ENCODE data around the gene CENPV. TPM values are rescaled to one million over a fixed set of nuclear protein-coding genes. Genes with fewer than 3 reads are reported as not detected.
A peak's percentile ranks its signal among the peaks of the same experiment; 100 is the strongest.
"Not testable (repeated sequence)": the region's sequence is repeated elsewhere in the genome, so short reads cannot be mapped to it uniquely, and the experiment has no call there.

CENPV gene
- polyA plus RNA-seq, 4 donors, result 115 to 185 (median 147) TPM

- peaks cover 0 to 64% (median 2%) of the 10 kb centered on the region in 3 donors for H3K36me3 ChIP-seq (ENCODE audit: control insufficient read depth in 3 of 3, insufficient read depth in 2 of 3, low read depth in 1 of 3, low read length in 3 of 3)
- WGBS, 3 donors, result 62 to 95% (median 83%) methylated on average over 3 of the region's 3 CpGs
- H3K4me3 ChIP-seq (ENCODE audit: low read depth in 1 of 3, low read length in 3 of 3), result no peak overlapping the region
- FAIRE-seq (no peak), DNase-seq (no peak)
- peaks cover 0 to 2% (median 0%) of the 10 kb centered on the region in 3 donors for H3K4me1 ChIP-seq (ENCODE audit: control insufficient read depth in 3 of 3, insufficient read depth in 2 of 3, low read depth in 1 of 3, low read length in 2 of 3)
- peaks cover 0 to 1% of the 10 kb centered on the region in 2 donors for H3K9me3 ChIP-seq (ENCODE audit: control insufficient read depth in 2 of 2, insufficient read depth in 1 of 2, low read depth in 1 of 2, low read length in 1 of 2)
- no peak overlapping the region for H3K27ac ChIP-seq (ENCODE audit: low read depth in 1 of 3, low read length in 2 of 3)
- H3K27me3 ChIP-seq (ENCODE audit: control insufficient read depth in 3 of 3, insufficient read depth in 3 of 3, low read length in 3 of 3), result no peaks in the 10 kb centered on the region
These were observed 33.3 kb downstream of the CENPV start for GRCh38 chr17:16319969-16320368.

GRCh38 chr17:16314859-16315258, 38.4 kb downstream of the CENPV start:
- FAIRE-seq (no peak), DNase-seq (no peak)
- Histone ChIP-seq H3K4me1 (ENCODE audit: control insufficient read depth in 3 of 3, insufficient read depth in 2 of 3, low read depth in 1 of 3, low read length in 2 of 3) (peaks cover 2 to 19% (median 9%) of the 10 kb centered on the region in 3 donors), H3K27me3 (ENCODE audit: control insufficient read depth in 3 of 3, insufficient read depth in 3 of 3, low read length in 3 of 3) (no peaks in the 10 kb centered on the region), H3K36me3 (ENCODE audit: control insufficient read depth in 3 of 3, insufficient read depth in 2 of 3, low read depth in 1 of 3, low read length in 3 of 3) (peaks cover 0 to 48% (median 4%) of the 10 kb centered on the region in 3 donors), H3K27ac (ENCODE audit: low read depth in 1 of 3, low read length in 2 of 3) (no peak overlapping the region), H3K9me3 (ENCODE audit: control insufficient read depth in 2 of 2, insufficient read depth in 1 of 2, low read depth in 1 of 2, low read length in 1 of 2) (peaks cover 0 to 1% of the 10 kb centered on the region in 2 donors), H3K4me3 (ENCODE audit: low read depth in 1 of 3, low read length in 3 of 3) (no peak overlapping the region)
- 94 to 98% (median 96%) methylated on average over 3 of the region's 3 CpGs for WGBS, 3 donors

GRCh38 chr17:16314189-16314588, 39.1 kb downstream of the CENPV start:
- DNase-seq (no peak), FAIRE-seq (no peak)
- peaks cover 2 to 19% (median 9%) of the 10 kb centered on the region in 3 donors for H3K4me1 ChIP-seq (ENCODE audit: control insufficient read depth in 3 of 3, insufficient read depth in 2 of 3, low read depth in 1 of 3, low read length in 2 of 3)
- no peak overlapping the region for H3K27ac ChIP-seq (ENCODE audit: low read depth in 1 of 3, low read length in 2 of 3)
- H3K4me3 ChIP-seq (ENCODE audit: low read depth in 1 of 3, low read length in 3 of 3), result no peak overlapping the region
- peaks cover 0 to 41% (median 4%) of the 10 kb centered on the region in 3 donors for H3K36me3 ChIP-seq (ENCODE audit: control insufficient read depth in 3 of 3, insufficient read depth in 2 of 3, low read depth in 1 of 3, low read length in 3 of 3)
- peaks cover 0 to 1% of the 10 kb centered on the region in 2 donors for H3K9me3 ChIP-seq (ENCODE audit: control insufficient read depth in 2 of 2, insufficient read depth in 1 of 2, low read depth in 1 of 2, low read length in 1 of 2)
- no peaks in the 10 kb centered on the region for H3K27me3 ChIP-seq (ENCODE audit: control insufficient read depth in 3 of 3, insufficient read depth in 3 of 3, low read length in 3 of 3)

- H3K4me1 ChIP-seq (ENCODE audit: control insufficient read depth in 3 of 3, insufficient read depth in 2 of 3, low read depth in 1 of 3, low read length in 2 of 3), result peaks cover 2 to 19% (median 9%) of the 10 kb centered on the region in 3 donors
- peak overlapping the region; percentile 13 to 73 (median 59) for H3K27ac ChIP-seq (ENCODE audit: low read depth in 1 of 3, low read length in 2 of 3)
- H3K27me3 ChIP-seq (ENCODE audit: control insufficient read depth in 3 of 3, insufficient read depth in 3 of 3, low read length in 3 of 3), result no peaks in the 10 kb centered on the region
- peaks cover 0 to 1% of the 10 kb centered on the region in 2 donors for H3K9me3 ChIP-seq (ENCODE audit: control insufficient read depth in 2 of 2, insufficient read depth in 1 of 2, low read depth in 1 of 2, low read length in 1 of 2)
- WGBS, 3 donors, result 18 to 58% (median 28%) methylated on average over 7 of the region's 7 CpGs
- peaks cover 0 to 39% (median 4%) of the 10 kb centered on the region in 3 donors for H3K36me3 ChIP-seq (ENCODE audit: control insufficient read depth in 3 of 3, insufficient read depth in 2 of 3, low read depth in 1 of 3, low read length in 3 of 3)
- DNase-seq, result peak; percentile 86 to 92
- no peak overlapping the region for H3K4me3 ChIP-seq (ENCODE audit: low read depth in 1 of 3, low read length in 3 of 3)
- FAIRE-seq, result no peak
These were observed 39.9 kb downstream of the CENPV start for GRCh38 chr17:16313139-16314090.

- Histone ChIP-seq H3K36me3 (ENCODE audit: control insufficient read depth in 3 of 3, insufficient read depth in 2 of 3, low read depth in 1 of 3, low read length in 3 of 3) (peaks cover 0 to 35% (median 4%) of the 10 kb centered on the region in 3 donors), H3K4me1 (ENCODE audit: control insufficient read depth in 3 of 3, insufficient read depth in 2 of 3, low read depth in 1 of 3, low read length in 2 of 3) (peaks cover 2 to 22% (median 12%) of the 10 kb centered on the region in 3 donors)
- DNase-seq; H3K27ac ChIP-seq (ENCODE audit: low read depth in 1 of 3, low read length in 2 of 3); H3K4me3 ChIP-seq (ENCODE audit: low read depth in 1 of 3, low read length in 3 of 3); H3K9me3 ChIP-seq (ENCODE audit: control insufficient read depth in 2 of 2, insufficient read depth in 1 of 2, low read depth in 1 of 2, low read length in 1 of 2); FAIRE-seq; H3K27me3 ChIP-seq (ENCODE audit: control insufficient read depth in 3 of 3, insufficient read depth in 3 of 3, low read length in 3 of 3): not testable (repeated sequence)
- 94 to 98% (median 96%) methylated on average over 22 to 34 of the region's 34 CpGs for WGBS, 3 donors
These were observed 41.2 kb downstream of the CENPV start for GRCh38 chr17:16312061-16312460.

- Histone ChIP-seq H3K9me3 (ENCODE audit: control insufficient read depth in 2 of 2, insufficient read depth in 1 of 2, low read depth in 1 of 2, low read length in 1 of 2) (no peaks in the 10 kb centered on the region), H3K27me3 (ENCODE audit: control insufficient read depth in 3 of 3, insufficient read depth in 3 of 3, low read length in 3 of 3) (no peaks in the 10 kb centered on the region), H3K27ac (ENCODE audit: low read depth in 1 of 3, low read length in 2 of 3) (peak overlapping the region in 1 of 3 donors; percentile 60), H3K4me3 (ENCODE audit: low read depth in 1 of 3, low read length in 3 of 3) (no peak overlapping the region), H3K36me3 (ENCODE audit: control insufficient read depth in 3 of 3, insufficient read depth in 2 of 3, low read depth in 1 of 3, low read length in 3 of 3) (peaks cover 0 to 43% (median 2%) of the 10 kb centered on the region in 3 donors), H3K4me1 (ENCODE audit: control insufficient read depth in 3 of 3, insufficient read depth in 2 of 3, low read depth in 1 of 3, low read length in 2 of 3) (peaks cover 0 to 33% (median 3%) of the 10 kb centered on the region in 3 donors)
- WGBS, 3 donors, result 59 to 76% (median 70%) methylated on average over 8 of the region's 8 CpGs
- DNase-seq (peak in 1 of 2 donors; percentile 63), FAIRE-seq (no peak)
These were observed 47.1 kb downstream of the CENPV start for GRCh38 chr17:16306211-16306610.

- peak; percentile 48 to 59 for DNase-seq
- Histone ChIP-seq H3K9me3 (ENCODE audit: control insufficient read depth in 2 of 2, insufficient read depth in 1 of 2, low read depth in 1 of 2, low read length in 1 of 2) (no peaks in the 10 kb centered on the region), H3K27ac (ENCODE audit: low read depth in 1 of 3, low read length in 2 of 3) (no peak overlapping the region), H3K4me3 (ENCODE audit: low read depth in 1 of 3, low read length in 3 of 3) (no peak overlapping the region), H3K4me1 (ENCODE audit: control insufficient read depth in 3 of 3, insufficient read depth in 2 of 3, low read depth in 1 of 3, low read length in 2 of 3) (peaks cover 1 to 37% (median 4%) of the 10 kb centered on the region in 3 donors), H3K36me3 (ENCODE audit: control insufficient read depth in 3 of 3, insufficient read depth in 2 of 3, low read depth in 1 of 3, low read length in 3 of 3) (peaks cover 0 to 47% (median 2%) of the 10 kb centered on the region in 3 donors), H3K27me3 (ENCODE audit: control insufficient read depth in 3 of 3, insufficient read depth in 3 of 3, low read length in 3 of 3) (no peaks in the 10 kb centered on the region)
- WGBS, 3 donors, result 57 to 68% (median 61%) methylated on average over 3 of the region's 3 CpGs
- FAIRE-seq, result no peak
These were observed 48.4 kb downstream of the CENPV start for GRCh38 chr17:16304830-16305229.

- FAIRE-seq, result no peak
- no peaks in the 10 kb centered on the region for H3K9me3 ChIP-seq (ENCODE audit: control insufficient read depth in 2 of 2, insufficient read depth in 1 of 2, low read depth in 1 of 2, low read length in 1 of 2)
- DNase-seq, result no peak
- peaks cover 0 to 39% (median 2%) of the 10 kb centered on the region in 3 donors for H3K36me3 ChIP-seq (ENCODE audit: control insufficient read depth in 3 of 3, insufficient read depth in 2 of 3, low read depth in 1 of 3, low read length in 3 of 3)
- H3K27me3 ChIP-seq (ENCODE audit: control insufficient read depth in 3 of 3, insufficient read depth in 3 of 3, low read length in 3 of 3), result no peaks in the 10 kb centered on the region
- H3K4me3 ChIP-seq (ENCODE audit: low read depth in 1 of 3, low read length in 3 of 3), result no peak overlapping the region
- 69 to 80% (median 79%) methylated on average over 4 of the region's 4 CpGs for WGBS, 3 donors
- H3K4me1 ChIP-seq (ENCODE audit: control insufficient read depth in 3 of 3, insufficient read depth in 2 of 3, low read depth in 1 of 3, low read length in 2 of 3), result peaks cover 6 to 56% (median 7%) of the 10 kb centered on the region in 3 donors
- no peak overlapping the region for H3K27ac ChIP-seq (ENCODE audit: low read depth in 1 of 3, low read length in 2 of 3)
These were observed 50.4 kb downstream of the CENPV start for GRCh38 chr17:16302856-16303255.
